T-cell (primary cell): ENCODE results near the gene CCDC82. TPM values are rescaled to one million over a fixed set of nuclear protein-coding genes. Genes with fewer than 3 reads are reported as not detected.

Source experiments
- total RNA-seq, 35 experiments: library from RNA in 6 of 35; stranded (reverse) in 6 of 35; fragments of 120-200 nt in 1 of 35; gene quantifications; one replicate each; pipeline versions ENCODE4 v1.2.1 to v1.2.4 and lab custom pipeline; 2013 to 2026

The CCDC82 gene
- total RNA-seq, 5 donors from 2014 or later (not counting 1 experiment from before 2014, with no cell fraction given) = 28.9 to 37.1 (median 33.5) TPM

Other genes with a start within 250 kb of the CCDC82 start
- gene MAML2, start 46.7 kb downstream of the CCDC82 start, total RNA-seq = 10 to 100 TPM; 30.4 to 66.7 (median 35.1) TPM
- gene JRKL, start 101 bp upstream of the CCDC82 start, total RNA-seq = 10 to 100 TPM in 3 of 5 donors, 1 to 10 TPM in 2; 4.8 to 15.6 (median 12.3) TPM